Right renal cortex interstitium (tissue), 3 donors: ENCODE measurements around the gene TNFAIP8. TPM values are rescaled to one million over a fixed set of nuclear protein-coding genes. Genes with fewer than 3 reads are reported as not detected.
A peak's percentile ranks its signal among the peaks of the same experiment; 100 is the strongest.

ENCODE experiments used
- DNase-seq, 3 donors: peaks; one replicate each; pipeline ENCODE4 v3.0.0-alpha.2; 2013; ENCODE audit warnings: low read depth in 3 of 3, low spot score in 2 of 3
- polyA plus RNA-seq, 3 donors: library from polyadenylated mRNA; unstranded; fragments of 120-200 nt; gene quantifications; one replicate each; pipeline ENCODE4 v1.2.1, GENCODE V29; 2013; ENCODE audit not compliant: insufficient read length in 3 of 3

TNFAIP8 gene
- 10 to 100 TPM; 24.0 to 29.9 (median 28.3) TPM for polyA plus RNA-seq

- DNase-seq = peak in 1 of 3 donors; percentile 55
Measured at GRCh38 chr5:119355685-119356611, at the start of gene TNFAIP8. TSS of gene TNFAIP8 (plus strand) at chr5:119356019. CDS start at chr5:119356091, 72 bp downstream.

- no peak for DNase-seq
Measured at GRCh38 chr5:119307170-119307569, 48.6 kb upstream of the TNFAIP8 start.

- no peak for DNase-seq
Measured at GRCh38 chr5:119309326-119309725, 46.5 kb upstream of the TNFAIP8 start.

- no peak for DNase-seq
Measured at GRCh38 chr5:119311688-119312087, 44.1 kb upstream of the TNFAIP8 start.

- no peak for DNase-seq
Measured at GRCh38 chr5:119312403-119312802, 43.4 kb upstream of the TNFAIP8 start.

- no peak for DNase-seq
Measured at GRCh38 chr5:119313197-119313596, 42.6 kb upstream of the TNFAIP8 start.

- no peak for DNase-seq
Measured at GRCh38 chr5:119313658-119314605, 41.9 kb upstream of the TNFAIP8 start.

- no peak for DNase-seq
Measured at GRCh38 chr5:119315516-119315949, 40.3 kb upstream of the TNFAIP8 start.

- DNase-seq = no peak
Measured at GRCh38 chr5:119316086-119316485, 39.7 kb upstream of the TNFAIP8 start.

GRCh38 chr5:119316906-119317305 lies 38.9 kb upstream of the TNFAIP8 start:
- DNase-seq = no peak

- no peak for DNase-seq
Measured at GRCh38 chr5:119318256-119318894, 37.4 kb upstream of the TNFAIP8 start.

- DNase-seq = no peak
Measured at GRCh38 chr5:119319401-119319800, 36.4 kb upstream of the TNFAIP8 start.

GRCh38 chr5:119319890-119320289 lies 35.9 kb upstream of the TNFAIP8 start:
- no peak for DNase-seq

- DNase-seq = no peak
Measured at GRCh38 chr5:119321569-119322311, 34.1 kb upstream of the TNFAIP8 start.

- no peak for DNase-seq
Measured at GRCh38 chr5:119322312-119322947, 33.4 kb upstream of the TNFAIP8 start.

GRCh38 chr5:119322948-119323537 lies 32.8 kb upstream of the TNFAIP8 start:
- no peak for DNase-seq

- no peak for DNase-seq
Measured at GRCh38 chr5:119323601-119324000, 32.2 kb upstream of the TNFAIP8 start.

GRCh38 chr5:119324842-119325241 lies 31.0 kb upstream of the TNFAIP8 start:
- no peak for DNase-seq

- DNase-seq = no peak
Measured at GRCh38 chr5:119327018-119327417, 28.8 kb upstream of the TNFAIP8 start.
